ENCODE results near the gene RFWD3.

Gene RFWD3

DNA sequence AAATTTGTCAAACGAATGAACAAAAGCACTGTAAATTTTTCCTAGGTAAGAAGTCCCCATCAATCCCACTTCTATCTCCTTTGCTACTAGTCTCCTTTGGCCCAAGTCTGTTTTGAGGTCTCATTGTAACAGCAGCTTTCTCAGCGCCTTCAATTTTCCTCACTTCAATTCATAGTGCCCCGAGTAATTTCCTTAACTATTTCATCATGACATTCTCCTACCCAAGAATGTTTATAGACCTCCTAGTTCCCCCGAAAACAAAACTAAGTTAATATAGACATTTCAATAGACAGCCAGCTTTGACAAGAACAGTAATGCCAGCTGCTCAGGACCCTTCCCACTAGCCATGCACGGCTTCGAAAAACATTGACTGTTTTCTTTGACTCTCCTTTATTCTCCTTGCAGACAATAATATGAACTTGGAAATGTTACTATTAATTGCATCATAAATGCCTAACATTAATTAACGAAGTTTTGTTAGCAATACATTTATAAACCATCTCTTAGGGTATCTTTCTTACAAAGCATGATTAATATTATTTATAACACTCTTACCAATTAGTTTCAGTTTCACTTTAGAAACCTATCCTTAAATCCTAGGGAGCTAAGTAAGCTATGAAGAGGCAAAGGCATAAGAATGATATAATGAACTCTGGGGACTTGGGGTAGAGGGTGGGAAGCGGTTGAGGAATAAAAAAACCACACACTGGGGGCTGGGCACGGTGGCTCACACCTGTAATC is 82.6 kb downstream of the RFWD3 start:
- TF ChIP-seq CTCF (IDR thresholded peaks at IDR 0.05; ENCODE audit: insufficient read depth, low read depth, low read length, missing control alignments) = no peak
- no peak for DNase-seq (ENCODE audit: low read depth)
- H3K4me3 ChIP-seq (ENCODE audit: low read depth, low read length) = no peak overlapping the region

DNA sequence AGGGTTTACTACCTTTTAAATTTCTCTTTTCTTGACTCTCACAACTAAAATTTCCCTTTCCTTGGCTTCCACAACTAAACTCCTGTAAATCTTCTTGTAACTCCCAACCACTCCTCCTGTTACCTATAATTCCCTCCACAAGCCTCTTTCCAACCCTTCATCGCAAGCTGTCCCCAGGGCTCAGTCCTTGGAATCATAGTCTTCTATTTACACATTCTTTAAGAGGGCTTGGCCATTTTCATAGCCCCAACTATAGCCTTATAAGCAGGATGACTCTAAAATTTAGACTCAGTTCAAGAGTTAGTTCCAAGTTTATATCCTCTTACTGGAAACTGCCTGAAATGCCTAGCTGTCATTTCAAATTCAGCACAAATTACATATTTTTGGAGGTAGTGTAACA is 83.7 kb downstream of the RFWD3 start:
- no peak for TF ChIP-seq CTCF (IDR thresholded peaks at IDR 0.05; ENCODE audit: insufficient read depth, low read depth, low read length, missing control alignments)
- no peak for DNase-seq (ENCODE audit: low read depth)
- no peak overlapping the region for H3K4me3 ChIP-seq (ENCODE audit: low read depth, low read length)

DNA sequence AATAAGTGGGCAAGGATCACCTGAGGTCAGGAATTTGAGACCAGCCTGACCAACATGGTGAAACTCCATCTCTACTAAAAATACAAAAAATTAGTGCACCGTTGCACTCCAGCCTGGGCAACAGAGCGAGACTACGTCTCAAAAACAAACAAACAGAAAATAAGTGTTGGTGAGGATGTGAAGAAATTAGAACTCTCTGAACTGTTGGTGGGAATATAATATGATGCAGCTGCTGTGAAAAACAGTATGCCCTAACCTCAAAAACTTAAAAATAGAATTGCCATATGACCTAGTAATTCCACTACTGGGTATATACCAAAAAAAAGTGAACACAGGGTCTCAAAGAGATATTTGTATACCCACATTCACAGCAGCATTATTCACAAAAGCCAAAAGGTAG is 85.8 kb downstream of the RFWD3 start:
- no peak for TF ChIP-seq CTCF (IDR thresholded peaks at IDR 0.05; ENCODE audit: insufficient read depth, low read depth, low read length, missing control alignments)
- peak overlapping the region; percentile 23 for H3K4me3 ChIP-seq (ENCODE audit: low read depth, low read length)
- DNase-seq (ENCODE audit: low read depth) = peak; percentile 69

DNA sequence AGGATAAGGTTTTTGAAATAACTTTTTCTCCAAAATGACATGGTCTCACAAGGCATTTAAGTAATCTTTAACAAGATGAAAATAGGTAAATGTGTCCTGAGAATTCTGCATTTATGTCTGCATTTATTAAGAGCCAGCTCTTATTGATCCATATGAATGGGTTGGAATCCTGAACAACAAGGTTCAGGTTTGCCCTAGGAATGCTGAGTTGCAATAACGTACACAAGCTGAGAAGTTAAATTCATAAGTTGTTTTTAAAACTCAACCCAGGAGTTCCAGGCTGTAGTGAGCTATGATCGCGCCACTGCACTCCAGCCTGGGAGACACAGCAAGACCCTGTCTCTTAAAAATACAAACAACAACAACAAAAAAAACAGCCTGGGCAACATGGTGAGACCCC is 87.8 kb downstream of the RFWD3 start:
- no peak for TF ChIP-seq CTCF (IDR thresholded peaks at IDR 0.05; ENCODE audit: insufficient read depth, low read depth, low read length, missing control alignments)
- DNase-seq (ENCODE audit: low read depth) = no peak
- H3K4me3 ChIP-seq (ENCODE audit: low read depth, low read length) = no peak overlapping the region

- no peak overlapping the region for H3K4me3 ChIP-seq (ENCODE audit: low read depth, low read length)
- no peak for DNase-seq (ENCODE audit: low read depth)
- TF ChIP-seq CTCF (IDR thresholded peaks at IDR 0.05; ENCODE audit: insufficient read depth, low read depth, low read length, missing control alignments) = no peak
Observed at GRCh38 chr16:74578433-74578832, 88.2 kb downstream of the RFWD3 start.

DNA sequence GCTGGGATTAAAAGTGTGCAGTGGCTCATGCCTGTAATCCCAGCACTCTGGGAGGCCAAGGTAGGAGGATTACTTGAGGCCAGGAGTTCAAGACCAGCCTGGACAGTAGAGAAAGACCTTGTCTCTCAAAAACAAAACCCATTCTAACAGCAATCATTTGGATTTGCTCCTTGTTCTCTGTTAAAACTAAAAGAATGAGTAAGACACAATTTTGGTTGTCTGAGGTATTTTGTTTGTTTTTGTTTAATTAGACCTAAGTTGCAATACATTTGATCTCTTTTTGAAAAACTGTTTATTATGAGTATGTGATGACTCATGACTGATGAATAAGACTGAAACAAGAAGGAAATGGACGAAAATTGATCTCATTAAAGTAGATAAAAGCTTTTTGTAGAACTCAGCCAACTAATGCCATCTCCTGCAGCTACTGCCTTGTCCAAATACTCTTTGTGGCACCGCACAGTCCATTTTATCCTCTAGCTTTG is 88.8 kb downstream of the RFWD3 start:
- TF ChIP-seq CTCF (IDR thresholded peaks at IDR 0.05; ENCODE audit: insufficient read depth, low read depth, low read length, missing control alignments) = no peak
- peak; percentile 34 for DNase-seq (ENCODE audit: low read depth)
- H3K4me3 ChIP-seq (ENCODE audit: low read depth, low read length) = no peak overlapping the region
